GM08714 (cell line): ENCODE measurements around the gene UST.

Experiments
- H3K4me3 ChIP-seq: fragments of 200-500 bp; sonication (Bioruptor generic); 2 replicates; pipeline ENCODE4 v1.5.1; 2014; ENCODE audit warnings: mild to moderate bottlenecking, low read length, inconsistent platforms
- ZNF274 ChIP-seq: IDR thresholded peaks from 2 replicates; pipeline ENCODE4 v1.6.1; 2012; ENCODE audit warnings: mild to moderate bottlenecking, low read depth, low read length

Gene UST

DNA sequence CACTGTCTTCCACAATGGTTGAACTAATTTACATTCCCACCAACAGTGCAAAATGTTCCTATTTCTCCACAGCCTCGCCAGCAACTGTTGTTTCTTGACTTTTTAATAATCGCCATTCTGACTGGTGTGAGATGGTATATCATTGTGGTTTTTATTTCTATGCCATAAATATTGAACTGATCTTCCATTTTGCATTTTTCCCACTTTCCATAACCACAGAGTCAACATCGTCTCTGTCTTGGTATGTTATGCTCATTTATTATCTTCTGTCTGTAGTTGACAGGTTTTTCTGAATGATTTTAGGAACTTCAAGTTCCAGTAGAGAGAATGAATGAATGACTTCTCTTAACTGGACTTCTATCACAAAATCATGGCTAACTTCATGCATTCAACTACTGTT is 259.8 kb downstream of the UST start:
- TF ChIP-seq ZNF274, result no peak
- H3K4me3 ChIP-seq, result no peak overlapping the region

DNA sequence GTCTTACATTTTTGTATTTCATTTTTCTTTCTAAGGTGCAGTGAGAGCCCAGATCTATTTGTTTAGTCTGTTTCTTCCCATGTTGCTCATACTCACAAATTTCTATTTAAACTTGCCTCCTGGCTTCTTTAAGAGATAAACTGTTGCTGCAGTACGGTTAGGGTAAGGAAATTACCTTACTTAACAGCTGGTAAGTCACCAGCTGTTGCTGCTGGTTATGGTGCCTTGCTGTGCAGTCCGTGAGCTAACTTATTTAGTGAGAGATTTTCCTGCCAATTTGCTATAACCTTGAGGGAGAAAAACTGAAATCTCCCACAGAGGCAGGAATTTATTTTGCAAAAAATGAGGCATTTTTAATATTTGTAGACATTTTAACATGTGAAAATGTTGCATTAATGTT is 261.0 kb downstream of the UST start:
- H3K4me3 ChIP-seq, result no peak overlapping the region

GRCh38 chr6:149008741-149009140 is 261.9 kb downstream of the UST start:
- no peak for TF ChIP-seq ZNF274

More for the DNA sequence above, 261.0 kb downstream of the UST start:
- TF ChIP-seq ZNF274, result no peak

GRCh38 chr6:149012040-149012545 is 265.3 kb downstream of the UST start:
- no peak for TF ChIP-seq ZNF274
- H3K4me3 ChIP-seq, result no peak overlapping the region

More at GRCh38 chr6:149008741-149009140, 261.9 kb downstream of the UST start:
- no peak overlapping the region for H3K4me3 ChIP-seq

DNA sequence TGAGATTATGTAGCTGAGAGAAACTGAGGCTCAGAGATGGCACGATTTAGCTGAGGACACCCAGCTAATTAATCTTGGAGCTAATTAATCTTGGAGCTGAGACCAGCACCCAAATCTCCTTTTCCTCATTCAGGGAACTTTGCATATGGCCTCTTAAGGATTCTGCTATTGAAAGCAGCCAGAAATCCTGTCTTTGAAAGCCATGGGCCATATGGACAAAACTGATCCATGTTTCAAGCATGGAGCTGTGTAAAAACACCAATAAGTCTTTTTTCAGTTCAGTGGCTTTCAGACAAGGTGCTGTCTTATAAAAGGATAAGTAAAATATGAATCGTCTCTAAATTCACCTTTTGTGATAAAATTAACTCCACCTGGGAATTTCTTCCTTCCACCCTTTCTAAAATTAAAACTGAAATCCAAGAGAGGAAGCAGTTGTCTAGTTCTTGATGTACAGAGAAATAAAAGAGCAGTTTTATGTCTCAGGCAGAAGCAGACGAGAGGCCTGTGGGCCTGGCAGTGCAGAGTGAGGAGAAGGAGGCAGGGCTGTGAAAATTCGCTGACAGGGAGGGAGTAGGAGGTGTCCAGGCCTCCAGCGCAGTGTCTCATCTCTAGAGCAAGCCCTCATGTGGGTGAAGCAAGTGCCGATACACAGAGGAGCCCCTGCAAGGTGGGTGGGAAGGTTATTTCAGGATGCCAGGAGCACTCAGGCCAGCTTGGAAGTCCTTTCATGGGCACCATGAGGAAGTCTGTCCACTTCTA is 266.9 kb downstream of the UST start:
- no peak overlapping the region for H3K4me3 ChIP-seq
- TF ChIP-seq ZNF274, result no peak

DNA sequence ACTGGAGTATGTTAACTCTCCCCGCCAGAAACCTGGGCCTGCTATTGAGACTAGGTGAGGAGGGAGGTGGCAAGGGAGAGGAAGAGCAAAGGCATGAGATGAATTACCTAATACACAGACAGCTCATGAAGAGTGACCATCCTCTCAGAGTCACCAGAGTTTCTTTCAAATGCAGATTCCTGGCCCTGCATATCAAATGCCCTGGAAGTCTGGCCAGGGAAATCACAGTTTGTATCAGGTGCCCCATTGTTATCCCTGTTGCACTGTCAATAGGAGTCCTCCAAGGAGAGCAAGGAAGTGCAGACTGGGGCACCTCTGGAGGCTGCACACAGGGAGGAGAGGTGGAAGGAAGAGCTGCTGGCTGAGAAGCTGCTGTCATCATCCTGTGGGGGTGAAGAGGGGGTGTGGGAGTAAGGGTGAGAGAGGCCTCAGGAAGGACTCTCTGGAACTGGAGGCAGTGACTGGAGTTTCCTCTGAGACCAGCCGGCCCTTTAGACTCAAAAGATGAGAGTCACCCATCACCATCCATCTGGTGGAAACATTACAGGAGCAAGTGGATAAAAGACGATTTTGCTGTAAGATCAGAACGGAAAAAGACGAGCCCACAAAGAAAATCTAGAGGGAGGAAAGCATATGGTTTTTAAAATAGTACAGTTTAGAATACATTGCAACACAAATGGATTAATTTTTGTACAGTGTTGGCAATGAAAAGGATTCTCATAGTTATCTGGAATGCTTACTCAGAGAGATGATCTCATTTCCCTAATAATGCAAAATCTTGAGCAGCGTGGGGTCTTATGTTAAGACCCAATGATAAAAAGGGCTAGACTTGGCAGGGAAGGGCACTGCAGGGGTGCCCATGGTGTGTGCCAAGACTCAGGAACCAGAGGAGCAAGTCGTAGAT is 268.1 kb downstream of the UST start:
- TF ChIP-seq ZNF274, result no peak
- no peak overlapping the region for H3K4me3 ChIP-seq

- H3K4me3 ChIP-seq, result no peak overlapping the region
- TF ChIP-seq ZNF274, result no peak
Observed at GRCh38 chr6:149015535-149016525, 269.0 kb downstream of the UST start.

- TF ChIP-seq ZNF274, result no peak
- no peak overlapping the region for H3K4me3 ChIP-seq
Observed at GRCh38 chr6:149016716-149017115, 269.9 kb downstream of the UST start.

GRCh38 chr6:149020319-149020718 is 273.5 kb downstream of the UST start:
- no peak overlapping the region for H3K4me3 ChIP-seq
- TF ChIP-seq ZNF274, result no peak

DNA sequence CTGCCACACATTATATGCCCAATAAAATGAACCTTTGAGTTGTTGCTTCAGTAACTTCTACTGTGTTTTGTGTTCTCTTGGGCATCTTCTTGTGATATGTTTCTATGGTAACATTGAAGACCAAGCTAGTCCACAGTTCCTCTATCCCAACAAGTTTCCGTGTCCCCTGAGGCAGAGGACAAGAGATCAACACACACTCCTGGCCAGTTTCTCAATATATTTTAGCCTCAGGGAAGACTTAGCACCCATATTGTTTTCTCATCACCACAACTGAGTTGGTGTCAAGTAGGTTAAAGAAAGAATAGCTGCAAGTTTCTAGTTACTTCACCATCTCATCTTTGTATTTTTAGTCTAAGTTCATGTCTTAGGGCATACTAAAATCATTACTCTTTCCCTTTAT is 277.5 kb downstream of the UST start:
- no peak overlapping the region for H3K4me3 ChIP-seq
- TF ChIP-seq ZNF274, result no peak

DNA sequence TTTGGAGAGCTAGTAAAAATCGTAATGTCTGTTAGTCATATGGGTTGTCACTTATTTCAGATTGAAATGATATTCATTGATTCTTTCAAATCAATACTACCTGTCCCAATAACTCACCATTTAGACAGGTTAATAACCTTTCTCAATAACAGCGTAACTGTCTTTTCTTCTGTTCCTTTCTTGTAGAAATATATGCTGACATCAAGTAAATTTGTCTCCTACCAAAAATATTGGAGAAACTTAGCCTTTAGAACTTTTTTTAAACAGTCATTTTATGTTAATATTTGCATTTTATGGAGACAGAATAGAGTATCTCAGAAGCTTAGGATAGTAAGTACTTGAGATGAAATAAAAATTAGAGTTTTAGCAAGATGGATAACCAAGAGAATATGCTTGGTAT is 278.2 kb downstream of the UST start:
- no peak overlapping the region for H3K4me3 ChIP-seq
- no peak for TF ChIP-seq ZNF274

GRCh38 chr6:149026530-149026942 is 279.7 kb downstream of the UST start:
- no peak for TF ChIP-seq ZNF274
- no peak overlapping the region for H3K4me3 ChIP-seq

DNA sequence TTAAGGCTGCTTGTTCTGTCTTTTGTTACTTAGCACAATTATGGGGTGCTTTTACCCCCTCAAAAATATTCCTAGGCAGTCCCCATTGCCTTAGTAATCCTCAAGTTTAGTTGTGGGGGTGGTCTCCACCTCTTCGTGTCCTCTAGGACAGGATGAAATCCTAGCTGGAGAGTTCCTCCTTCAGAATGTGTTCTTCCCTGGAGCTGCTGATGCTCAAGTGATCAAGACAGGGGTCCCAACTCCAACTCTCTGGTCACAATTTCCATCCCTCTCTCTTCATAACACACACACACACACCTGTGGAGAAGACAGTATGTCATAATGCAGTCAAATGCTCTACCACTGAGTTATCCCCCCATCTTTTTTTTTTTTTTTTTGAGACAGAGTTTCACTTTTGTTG is 280.7 kb downstream of the UST start:
- H3K4me3 ChIP-seq, result no peak overlapping the region
- no peak for TF ChIP-seq ZNF274
